GM19025 (cell line): ENCODE data around the gene RBM33.

Experiments
- ATAC-seq: cut with Tn5 transposase; IDR thresholded peaks from one replicate; pipeline ENCODE4 v1.9.1; 2021; ENCODE audit warnings: mild to moderate bottlenecking, low read depth, moderate library complexity; ENCODE audit not compliant: unreplicated experiment

Gene RBM33

DNA sequence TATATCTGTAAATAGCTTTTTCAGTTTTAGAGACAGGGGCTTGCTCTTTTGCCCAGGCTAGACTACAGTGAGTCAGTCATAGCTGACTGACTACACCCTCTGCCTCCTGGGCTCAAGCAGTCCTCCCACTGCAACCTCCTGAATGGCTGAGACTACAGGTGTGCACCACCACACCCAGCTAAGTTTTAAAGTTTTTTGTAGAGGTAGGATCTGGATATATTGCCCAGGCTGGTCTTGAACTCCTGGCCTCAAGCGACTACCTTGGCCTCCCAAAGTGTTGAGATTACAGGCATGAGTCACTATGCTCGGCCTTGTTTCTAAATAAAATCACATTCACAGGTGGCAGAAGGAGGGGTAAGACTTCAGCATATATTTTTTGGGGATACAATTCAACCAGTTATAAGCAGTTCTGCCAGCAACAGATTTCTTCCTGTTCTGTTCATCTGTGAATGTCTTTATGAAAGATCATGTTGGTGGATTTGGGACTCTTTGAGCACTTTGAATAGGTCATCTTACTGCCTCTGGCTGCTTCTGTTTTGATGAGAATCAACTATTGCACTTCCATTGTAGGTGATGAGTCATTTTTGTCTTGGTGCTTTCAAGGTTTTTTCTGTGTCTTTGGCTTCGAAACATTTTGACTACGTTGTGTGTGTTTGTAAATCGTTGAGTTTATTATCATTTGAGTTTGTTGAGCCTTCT, 15.7 kb downstream of the RBM33 start:
- peak; percentile 69 for ATAC-seq

DNA sequence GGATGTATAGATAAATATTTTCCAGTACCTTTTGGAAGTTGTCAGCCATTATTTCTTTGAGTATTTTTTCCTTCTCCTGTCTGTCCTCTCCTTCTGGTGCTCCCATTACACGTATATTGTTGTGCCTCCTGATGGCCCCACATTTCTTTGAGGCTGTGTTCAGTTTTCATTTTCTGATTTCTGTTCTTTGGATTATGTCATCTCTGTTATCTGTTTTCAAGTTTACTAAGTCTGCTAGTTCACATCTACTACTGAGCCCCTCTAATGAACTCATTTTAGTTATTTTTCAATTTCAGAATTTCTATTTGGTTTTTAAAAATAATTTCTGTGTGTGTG, 16.3 kb downstream of the RBM33 start:
- peak; percentile 53 for ATAC-seq

DNA sequence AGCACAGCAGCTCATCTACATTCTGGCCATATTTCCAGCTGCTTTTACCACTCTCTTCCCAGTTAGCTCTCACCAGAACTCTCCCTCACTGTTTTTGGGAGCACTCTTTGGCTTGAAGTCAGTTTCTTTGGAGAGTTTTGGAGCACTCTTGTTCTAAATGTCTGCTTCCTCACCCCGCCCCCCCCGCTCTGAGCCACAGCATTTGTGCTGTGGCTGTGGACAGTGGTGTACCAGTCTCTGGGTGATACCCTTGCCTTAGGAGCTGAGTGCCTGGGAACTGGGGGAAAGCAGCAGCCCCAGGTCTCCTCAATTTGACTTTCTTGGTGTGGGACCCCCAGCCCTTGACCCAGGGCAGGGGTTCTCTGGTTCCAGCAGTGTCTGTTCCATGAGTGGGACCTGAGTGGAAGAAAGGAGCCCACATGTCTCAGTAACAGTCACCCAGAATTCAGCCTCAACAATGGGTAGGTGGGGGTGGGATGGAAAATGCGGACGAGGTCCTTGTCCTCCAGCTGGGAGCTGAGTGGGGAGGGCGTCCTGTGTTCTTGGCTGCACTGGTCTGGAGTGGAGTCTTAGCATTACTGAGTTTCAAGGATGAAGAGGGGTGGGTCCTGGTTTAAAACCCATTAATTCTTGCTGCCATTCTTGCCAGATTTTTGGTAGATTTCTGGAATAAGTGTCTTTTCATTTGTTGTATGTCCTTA, 18.0 kb downstream of the RBM33 start:
- no peak for ATAC-seq

DNA sequence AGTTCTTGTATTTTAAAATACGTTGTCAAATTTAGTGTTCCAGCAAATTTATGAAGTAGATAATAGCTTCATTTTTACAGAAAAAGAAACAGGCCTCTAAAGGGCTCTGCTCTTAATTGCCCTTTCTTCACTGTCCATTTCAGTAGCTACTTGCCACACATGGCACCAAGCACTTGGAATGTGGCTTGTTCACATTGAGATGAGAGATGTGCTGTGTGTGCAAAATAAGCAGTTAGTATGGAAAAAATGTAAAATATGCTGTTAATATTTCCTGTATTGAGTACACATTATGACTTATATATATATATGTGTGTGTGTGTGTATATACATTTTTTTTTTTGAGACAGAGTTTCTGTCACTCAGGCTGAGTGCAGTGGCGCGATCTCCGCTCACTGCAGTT, 19.5 kb downstream of the RBM33 start:
- no peak for ATAC-seq

DNA sequence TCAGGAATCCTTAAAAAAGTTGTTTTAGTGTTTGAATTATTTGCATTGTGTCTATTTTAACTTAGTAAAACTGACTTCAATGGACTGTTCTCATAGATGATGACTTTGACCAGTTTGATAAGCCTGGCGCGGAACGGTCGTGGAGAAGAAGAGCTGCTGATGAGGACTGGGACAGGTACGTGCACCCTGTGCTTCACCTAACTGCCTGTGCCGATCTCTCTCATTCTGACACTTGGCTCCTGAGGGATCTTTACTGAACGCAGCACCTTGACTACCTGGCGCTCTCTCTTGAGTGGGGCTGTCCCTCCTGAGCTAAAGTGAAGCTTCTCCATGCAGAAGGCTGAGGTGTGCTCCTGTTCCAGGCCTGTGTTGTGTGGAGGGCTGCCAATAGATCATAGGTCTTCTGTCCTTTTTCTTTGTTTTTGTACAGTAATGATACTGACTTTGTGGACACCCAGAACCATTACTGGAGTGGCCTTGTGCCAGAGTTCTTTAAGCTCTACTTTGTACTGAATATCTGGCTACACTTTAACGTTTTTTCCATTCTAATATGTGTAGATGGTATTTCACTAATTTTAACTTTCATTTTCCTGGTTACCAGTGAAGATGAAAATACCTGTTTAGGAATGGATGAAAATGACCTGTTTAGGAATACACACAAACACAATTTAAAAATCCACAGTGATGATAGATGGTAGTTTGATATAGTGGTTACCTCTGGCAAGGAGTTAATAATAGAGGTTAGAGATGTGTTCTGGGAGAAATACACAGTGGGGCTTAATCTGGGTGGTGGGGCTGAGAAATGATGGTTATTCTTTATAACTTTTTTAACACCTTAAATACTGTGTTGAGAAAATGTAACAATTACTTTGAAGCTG, 20.9 kb downstream of the RBM33 start:
- ATAC-seq: no peak

DNA sequence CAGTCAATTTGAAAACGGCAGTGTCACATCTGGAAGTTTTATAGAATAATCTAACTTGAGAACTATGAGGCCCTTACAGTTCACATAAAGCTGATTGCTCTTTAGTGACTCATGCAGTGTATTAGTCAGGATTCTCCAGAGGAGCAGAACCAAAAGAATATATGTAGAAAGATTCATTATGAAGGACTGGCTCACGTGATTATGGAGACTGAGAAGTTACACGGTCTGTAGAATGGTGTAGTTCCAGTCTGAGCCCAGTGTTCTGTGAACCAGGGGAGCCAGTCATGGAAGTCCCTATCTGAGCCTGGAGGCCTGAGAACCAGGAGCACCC, 21.5 kb downstream of the RBM33 start:
- no peak for ATAC-seq

DNA sequence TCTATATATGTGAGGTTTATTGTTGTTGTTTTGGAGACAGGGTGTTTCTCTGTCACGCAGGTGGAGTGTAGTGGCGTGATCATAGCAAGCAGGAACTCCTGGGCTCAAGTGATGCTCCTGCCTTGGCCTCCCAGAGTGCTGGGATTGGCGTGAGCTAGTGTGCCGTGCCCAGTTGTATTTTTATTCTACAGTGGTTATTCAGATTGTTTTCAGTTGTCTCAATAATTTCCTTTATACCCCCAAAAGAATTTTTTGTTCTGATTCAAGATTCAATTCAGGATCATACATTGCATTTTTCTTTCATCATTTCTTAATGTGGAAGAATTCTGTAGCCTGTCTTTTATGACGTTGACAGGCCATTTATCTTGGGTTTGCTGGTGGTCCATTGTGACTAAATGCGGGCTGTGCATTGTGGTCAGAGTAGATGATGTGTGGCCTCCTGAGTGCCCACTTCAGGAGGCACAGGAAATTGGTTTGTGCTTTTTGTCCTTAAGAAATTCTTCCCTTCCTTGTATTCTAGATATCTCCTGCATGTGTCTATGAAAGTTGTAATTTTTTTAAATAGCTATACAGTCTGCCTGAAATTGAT, 22.9 kb downstream of the RBM33 start:
- ATAC-seq: no peak

DNA sequence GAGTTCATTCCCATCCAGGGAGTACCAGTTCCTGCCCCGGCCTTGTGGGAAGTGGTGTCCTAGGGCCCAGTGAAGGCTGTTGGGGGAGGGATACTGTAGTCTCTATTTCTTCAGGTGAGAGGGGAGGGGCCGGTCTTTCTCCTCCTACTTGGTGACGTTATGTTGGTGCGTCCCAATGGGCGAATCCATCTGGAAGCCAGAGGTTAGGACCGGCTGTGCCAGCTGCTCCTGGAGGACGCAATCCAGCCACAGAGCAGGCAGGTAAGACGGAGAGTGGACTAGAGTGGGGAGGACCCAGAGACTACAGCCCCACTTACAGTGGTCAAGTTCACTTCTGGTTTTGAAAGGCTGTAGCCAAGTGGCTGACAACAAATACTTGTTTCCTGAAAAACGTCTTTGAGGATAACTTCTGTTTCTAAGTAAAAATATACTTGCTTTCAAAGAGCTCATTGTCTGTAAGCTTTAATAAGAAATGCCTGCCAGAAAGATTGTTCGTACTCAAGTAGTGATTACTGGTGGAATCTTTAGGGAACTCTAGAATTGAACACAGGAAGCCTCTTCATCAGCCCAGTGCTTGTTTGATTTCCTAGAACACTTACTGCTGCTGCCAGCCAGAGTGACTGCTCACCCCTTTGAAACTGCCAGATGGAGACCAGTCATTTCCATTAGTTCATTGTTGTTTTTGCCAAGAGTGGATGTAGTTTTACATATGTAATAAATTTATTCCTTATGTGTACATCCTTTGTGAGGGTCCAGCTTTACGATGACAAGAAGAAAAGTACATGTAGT, 25.4 kb downstream of the RBM33 start:
- no peak for ATAC-seq

DNA sequence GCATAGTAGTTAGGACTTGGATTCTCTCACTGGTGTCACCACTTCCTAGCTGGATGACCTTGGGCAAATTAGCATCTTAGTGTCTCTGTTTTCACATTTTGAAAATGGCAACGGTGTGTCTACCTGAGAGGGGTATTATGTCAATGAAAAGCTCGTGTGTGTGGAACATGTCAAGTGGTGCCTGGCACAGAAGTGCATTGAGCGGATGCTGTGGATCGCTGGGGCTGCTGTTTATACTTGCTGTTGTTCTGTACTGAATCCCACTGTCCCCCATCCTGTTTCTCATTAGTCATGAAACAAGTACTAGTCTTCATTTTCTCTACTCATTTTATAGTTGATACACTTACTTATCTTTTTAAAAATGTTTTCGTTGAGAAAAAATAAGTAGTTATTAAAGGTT, 26.1 kb downstream of the RBM33 start:
- no peak for ATAC-seq

DNA sequence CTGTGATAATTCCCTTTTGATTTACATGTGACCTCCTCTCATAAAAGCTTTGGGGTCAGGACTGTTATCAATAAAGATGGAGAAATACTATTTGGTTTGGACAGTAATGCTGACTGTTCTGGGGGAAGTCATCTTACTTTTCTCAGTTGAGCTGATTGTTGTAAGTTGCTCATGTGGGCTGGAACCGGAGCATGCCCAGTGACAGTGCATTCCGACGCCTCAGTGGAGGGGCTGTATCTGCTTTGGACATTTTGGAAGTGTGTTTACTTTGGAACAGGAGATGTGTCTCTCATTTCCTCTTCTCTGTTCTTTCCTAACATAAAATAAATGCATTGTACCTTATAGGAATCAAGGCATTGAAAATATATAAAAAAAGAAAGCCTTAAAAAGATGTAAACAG, 30.1 kb downstream of the RBM33 start:
- no peak for ATAC-seq

DNA sequence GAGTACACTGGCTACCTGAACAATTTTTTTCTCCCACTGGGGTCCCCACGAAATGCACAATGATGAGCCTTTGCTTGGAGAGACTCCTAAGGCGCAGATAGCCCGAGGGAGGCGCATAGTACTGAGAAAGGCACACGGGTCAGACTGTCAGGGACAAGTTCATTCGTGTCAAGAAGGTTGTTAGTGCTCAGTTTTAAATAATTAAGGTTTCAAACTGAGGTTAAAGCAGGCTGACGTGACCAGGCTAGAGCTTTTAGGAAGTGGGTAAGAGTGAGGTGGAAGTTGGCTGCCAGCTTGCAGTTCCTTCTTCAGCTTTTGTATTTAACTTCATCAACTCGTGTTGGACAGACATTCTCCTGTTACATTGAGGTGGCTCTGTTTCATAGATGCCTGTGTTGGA, 31.6 kb downstream of the RBM33 start:
- ATAC-seq: no peak

DNA sequence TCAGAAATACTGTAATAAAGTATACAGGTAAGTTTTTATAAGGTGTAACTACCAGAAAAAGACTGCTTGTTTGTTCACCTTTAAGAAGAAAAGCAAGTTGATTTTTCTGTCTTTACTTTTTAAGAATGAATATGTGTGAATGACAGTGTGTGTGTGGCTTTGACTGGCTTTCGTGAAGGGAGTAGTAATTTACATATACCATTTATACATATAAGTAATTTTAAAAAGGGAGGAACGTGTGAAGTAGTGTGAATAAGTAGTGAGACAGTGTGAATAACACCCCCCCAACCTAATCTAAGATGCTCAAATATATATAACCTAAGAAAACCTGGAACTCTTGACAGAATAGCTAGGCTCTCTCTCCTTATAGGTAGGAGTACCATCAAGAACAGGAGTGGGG, 33.2 kb downstream of the RBM33 start:
- ATAC-seq: no peak

DNA sequence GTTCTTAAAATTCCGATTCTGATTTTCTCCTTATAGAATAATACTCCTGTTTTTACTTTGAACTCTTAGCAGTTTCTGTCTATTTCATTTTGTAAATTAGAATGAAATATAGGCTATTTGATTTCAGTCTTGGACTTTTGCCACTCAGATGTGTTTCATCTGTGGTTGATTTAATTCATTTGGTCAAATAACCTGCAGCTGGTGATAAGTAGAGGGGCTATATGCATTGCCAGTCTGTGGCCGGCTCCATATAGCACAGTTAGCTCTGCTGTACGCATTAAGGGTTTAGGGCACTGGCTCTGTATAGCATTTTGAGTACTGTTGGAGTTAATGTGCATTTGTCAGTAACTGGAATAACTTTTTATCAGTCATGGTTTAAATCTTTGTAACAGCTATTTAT, 35.7 kb downstream of the RBM33 start:
- ATAC-seq: no peak

DNA sequence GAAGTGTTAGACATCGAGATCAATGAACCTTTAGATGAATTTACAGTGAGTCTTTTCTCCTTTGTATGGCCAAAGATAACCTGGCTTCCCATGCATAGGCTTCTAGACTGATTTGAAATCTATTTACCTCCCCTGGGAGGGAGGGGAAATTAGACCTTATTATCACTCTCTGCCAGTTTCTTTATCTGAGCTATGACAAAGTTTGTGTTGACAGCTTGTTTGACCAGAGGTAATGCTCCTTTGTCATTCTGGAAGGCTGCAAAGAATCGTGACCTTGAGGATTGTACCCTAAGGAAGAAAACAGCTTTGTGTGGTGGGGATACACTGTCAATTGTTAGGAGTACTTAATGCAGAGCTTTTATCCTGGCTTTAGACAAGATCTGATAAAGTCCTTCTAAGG, 36.4 kb downstream of the RBM33 start:
- no peak for ATAC-seq

DNA sequence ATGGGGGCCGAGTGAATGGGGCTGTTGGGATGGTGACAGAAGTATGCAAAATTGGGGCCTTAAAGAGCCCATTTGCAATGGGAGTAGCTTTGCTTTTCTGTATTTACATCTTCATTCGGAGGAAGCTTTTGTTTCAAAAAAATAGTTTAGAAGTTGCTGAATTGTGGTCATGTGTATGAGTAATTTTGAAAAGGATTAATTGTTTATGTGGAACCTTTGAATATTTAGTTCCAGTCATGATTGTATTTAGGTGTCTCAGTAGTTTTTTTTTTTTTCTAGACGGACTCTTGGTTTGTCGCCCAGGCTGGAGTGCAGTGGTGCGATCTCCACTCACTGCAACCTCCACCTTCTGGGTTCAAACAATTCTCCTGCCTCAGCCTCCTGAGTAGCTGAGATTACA, 37.2 kb downstream of the RBM33 start:
- no peak for ATAC-seq

DNA sequence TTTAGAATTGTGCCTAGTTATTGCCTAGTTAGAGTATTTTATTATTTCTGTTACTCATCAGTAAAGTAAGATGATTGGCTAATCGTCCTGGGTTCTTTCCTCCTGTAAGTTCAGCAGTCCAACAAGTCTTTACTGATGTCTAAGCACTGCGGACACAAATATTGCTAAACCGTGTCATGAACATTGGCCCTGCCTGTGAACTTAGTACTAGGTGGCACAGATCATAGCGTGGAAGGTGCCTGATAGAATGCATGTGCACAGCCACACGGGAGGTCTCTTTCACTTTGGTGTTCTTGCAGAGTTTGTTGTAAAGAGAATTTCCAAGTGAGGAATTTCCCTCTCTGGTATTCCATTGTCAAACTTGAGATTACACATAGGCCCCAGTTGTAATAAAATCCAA, 38.0 kb downstream of the RBM33 start:
- no peak for ATAC-seq

DNA sequence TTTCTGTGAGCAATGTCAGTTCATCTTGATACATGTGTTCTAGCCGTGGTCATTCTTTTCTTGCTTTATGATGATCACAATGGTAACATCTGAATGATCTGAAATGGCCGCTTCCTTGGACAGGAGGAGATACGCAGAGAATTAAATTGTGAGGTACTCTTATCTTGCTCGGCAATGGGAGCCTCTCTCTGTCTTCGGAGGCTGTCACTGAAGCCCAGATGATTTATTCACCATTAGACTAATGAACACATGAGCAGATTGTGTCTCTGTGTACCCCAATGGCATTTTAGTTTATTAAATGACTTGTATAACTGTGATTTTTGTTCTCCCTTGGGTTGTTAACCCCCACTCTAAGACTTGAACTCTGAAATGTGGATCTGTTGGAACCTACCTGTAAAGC, 38.6 kb downstream of the RBM33 start:
- no peak for ATAC-seq

DNA sequence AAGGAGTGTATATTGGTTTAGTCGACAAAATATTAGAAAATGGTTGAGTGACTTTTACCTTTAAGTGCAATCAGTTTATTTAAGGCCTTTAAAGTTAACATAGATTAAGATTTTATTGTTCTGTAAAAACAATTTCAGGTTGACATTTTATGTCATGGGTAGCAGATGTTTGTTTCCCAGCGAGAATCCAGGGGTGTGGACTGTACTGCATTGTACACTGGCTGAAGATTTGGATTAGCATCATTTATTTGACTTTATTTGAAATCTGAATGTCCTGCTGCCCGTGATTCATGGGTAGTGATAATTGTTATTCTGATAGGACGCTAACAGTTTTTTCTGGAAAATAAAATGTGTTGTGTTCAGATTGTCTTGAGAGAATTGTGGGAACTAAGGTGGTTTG, 39.3 kb downstream of the RBM33 start:
- no peak for ATAC-seq

DNA sequence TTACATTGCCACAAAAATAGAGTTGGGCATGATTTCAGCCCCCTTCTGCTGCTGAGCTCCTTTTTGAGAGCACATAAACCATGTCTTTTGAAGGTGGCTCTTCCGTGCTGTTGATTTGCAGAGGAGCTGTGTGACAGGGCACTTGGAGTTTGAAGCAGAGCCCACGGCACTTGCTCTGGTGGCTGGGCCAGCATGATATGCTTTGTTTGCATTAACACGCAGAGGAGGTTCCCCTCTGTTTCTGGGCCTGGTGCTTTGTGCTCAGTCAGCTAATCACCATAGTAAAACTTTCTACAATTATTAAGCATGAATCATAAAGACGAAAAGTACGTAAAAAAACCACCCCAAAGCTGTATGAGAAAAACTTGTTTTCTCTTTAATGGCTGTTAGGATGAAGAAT, 40.1 kb downstream of the RBM33 start:
- no peak for ATAC-seq

DNA sequence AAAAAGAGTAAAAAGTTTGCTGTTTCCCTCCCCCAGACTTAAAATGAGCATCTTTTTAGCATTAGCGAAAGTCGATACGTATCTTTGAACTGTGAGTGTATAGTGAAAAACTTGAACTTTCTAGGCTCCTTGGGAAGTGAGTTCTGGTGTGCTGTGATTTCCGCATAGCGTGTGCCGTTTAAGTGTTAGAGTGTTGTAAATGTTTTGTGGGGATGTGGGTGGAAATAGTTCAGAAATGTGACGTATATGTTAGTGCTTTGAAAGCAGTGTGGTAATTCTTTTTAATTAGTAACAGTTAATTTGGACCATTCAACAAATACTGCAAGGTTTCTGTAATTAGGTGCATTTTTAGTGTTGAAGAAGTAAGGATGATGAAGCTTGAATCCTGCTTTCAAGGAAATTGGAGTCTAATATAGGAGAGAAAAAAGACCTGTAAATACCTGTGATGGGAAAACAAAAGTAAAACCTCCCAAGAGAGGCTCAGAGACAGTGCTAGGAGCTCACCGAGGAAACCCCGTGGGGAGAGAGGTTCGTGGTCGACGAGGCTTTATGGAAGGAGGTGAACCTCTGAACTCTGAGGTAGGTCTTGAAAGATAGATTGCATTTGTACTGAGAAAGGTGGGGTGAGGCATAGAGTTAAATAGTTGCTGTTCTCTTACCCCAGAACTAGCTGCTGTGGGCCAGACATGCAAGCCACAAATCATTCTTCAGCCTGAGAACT, 40.8 kb downstream of the RBM33 start:
- no peak for ATAC-seq
